OCI-LY7 (cell line): ENCODE results near the gene FCER1G.

Experiments
- EZH2phosphoT487 ChIP-seq: fragments of 200-600 bp; sonication (generic); IDR thresholded peaks from 2 replicates; pipeline ENCODE4 v1.6.1; 2018; ENCODE audit warnings: low read depth, borderline replicate concordance, mild to moderate bottlenecking, mixed run types, antibody characterized with exemption, low read length, moderate library complexity, mixed read lengths
- TF ChIP-seq, protein P1 (sequence below): fragments of 200-600 bp; sonication (generic); conservative IDR thresholded peaks from 2 replicates; pipeline ENCODE4 v1.5.1; 2014; ENCODE audit warnings: mild to moderate bottlenecking, antibody characterized with exemption, low read length, moderate library complexity, mixed read lengths

DNA sequence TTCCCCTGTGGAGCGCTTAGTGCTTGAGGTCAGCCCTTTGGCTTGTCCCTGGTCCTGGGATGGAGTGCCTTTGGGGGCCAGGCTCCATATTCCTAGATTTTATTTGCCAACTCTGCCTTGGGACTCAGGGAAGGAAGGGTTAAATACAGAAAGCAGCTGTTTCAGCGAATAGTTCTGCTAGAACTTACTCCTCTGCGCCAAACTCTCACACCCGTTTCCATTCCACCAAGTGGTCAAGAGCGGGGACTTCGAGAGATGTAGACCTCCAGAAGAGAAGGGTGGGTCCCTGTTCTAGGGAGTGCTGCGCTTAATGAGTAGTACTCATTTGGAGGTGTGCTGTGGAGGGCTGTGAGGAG, 10.1 kb downstream of the FCER1G start:
- TF ChIP-seq, protein P1, sequence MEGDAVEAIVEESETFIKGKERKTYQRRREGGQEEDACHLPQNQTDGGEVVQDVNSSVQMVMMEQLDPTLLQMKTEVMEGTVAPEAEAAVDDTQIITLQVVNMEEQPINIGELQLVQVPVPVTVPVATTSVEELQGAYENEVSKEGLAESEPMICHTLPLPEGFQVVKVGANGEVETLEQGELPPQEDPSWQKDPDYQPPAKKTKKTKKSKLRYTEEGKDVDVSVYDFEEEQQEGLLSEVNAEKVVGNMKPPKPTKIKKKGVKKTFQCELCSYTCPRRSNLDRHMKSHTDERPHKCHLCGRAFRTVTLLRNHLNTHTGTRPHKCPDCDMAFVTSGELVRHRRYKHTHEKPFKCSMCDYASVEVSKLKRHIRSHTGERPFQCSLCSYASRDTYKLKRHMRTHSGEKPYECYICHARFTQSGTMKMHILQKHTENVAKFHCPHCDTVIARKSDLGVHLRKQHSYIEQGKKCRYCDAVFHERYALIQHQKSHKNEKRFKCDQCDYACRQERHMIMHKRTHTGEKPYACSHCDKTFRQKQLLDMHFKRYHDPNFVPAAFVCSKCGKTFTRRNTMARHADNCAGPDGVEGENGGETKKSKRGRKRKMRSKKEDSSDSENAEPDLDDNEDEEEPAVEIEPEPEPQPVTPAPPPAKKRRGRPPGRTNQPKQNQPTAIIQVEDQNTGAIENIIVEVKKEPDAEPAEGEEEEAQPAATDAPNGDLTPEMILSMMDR, result no peak
- TF ChIP-seq EZH2phosphoT487, result no peak
